Endothelial cell of umbilical vein (primary cell): ENCODE data around the gene DNASE1. TPM values are rescaled to one million over a fixed set of nuclear protein-coding genes. Genes with fewer than 3 reads are reported as not detected.

ENCODE experiments used
- BruUV-seq: library from RNA; stranded (reverse); fragments of 400-500 nt; replicated peaks from 2 replicates; lab custom pipeline; 2021; lab: Mats Ljungman, UMichigan
- CTCF ChIA-PET: fragments of 300-600, 350-600 bp; sonication (Branson Sonifier 250); formaldehyde crosslinking; loops from one replicate; lab custom pipeline; 2021; ENCODE audit warnings: antibody characterized with exemption, inconsistent platforms; lab: Charles Lee
- POLR2A ChIA-PET: fragments of 300-600, 350-600 bp; sonication (Branson Sonifier 250); formaldehyde crosslinking; loops from one replicate; lab custom pipeline; 2021; ENCODE audit warnings: antibody characterized with exemption, inconsistent platforms; lab: Charles Lee
- DNase-seq: peaks from one replicate; pipeline ENCODE4 v3.0.0-alpha.2; 2011; ENCODE audit warnings: low read depth, low spot score
- FAIRE-seq: peaks from 2 replicates; lab custom pipeline; 2011; peaks lifted over from hg19 to GRCh38; lab: Jason Lieb, UNC
- H2AFZ ChIP-seq: 2 replicates; pipeline ENCODE4 v1.6.0; 2012; ENCODE audit warnings: low read depth, low read length, control low read depth, inconsistent platforms
- H3K27ac ChIP-seq: 2 replicates; pipeline ENCODE4 v1.5.1; 2011; ENCODE audit warnings: low read depth, mild to moderate bottlenecking, control low read depth, low read length, moderate library complexity; ENCODE audit not compliant: insufficient read depth
- H3K27me3 ChIP-seq, 2 experiments: 2 replicates each; pipeline versions ENCODE4 v1.6.0 to v1.6.1; 2011; ENCODE audit warnings: low read length in 2 of 2, mixed read lengths in 1 of 2; ENCODE audit not compliant: control insufficient read depth in 2 of 2, insufficient read depth in 2 of 2
- H3K36me3 ChIP-seq, 2 experiments: 2 replicates in 1 of 2; 3 replicates in 1 of 2; pipeline ENCODE4 v1.5.1; 2011; ENCODE audit warnings: low read length in 2 of 2, mild to moderate bottlenecking in 1 of 2, moderate library complexity in 1 of 2; ENCODE audit not compliant: control insufficient read depth in 2 of 2, insufficient read depth in 2 of 2; ENCODE audit errors: extremely low read depth in 1 of 2
- H3K4me1 ChIP-seq: 3 replicates; pipeline ENCODE4 v1.5.1; 2011; ENCODE audit warnings: mild to moderate bottlenecking, low read length; ENCODE audit not compliant: control insufficient read depth, insufficient read depth; ENCODE audit errors: extremely low read depth
- H3K4me2 ChIP-seq: 2 replicates; pipeline ENCODE4 v1.6.1; 2011; ENCODE audit warnings: low read length, control low read depth, mixed read lengths; ENCODE audit not compliant: insufficient read depth
- H3K4me3 ChIP-seq, 3 experiments: fragments of 200-600 bp in 1 of 3; sonication (generic), shearing (Covaris generic) in 1 of 3; replicated peaks in 1 of 3; 2 replicates each; pipeline ENCODE4 v1.5.1; 2011 to 2016; ENCODE audit warnings: control low read depth in 3 of 3, low read length in 3 of 3, mild to moderate bottlenecking in 2 of 3, inconsistent platforms in 1 of 3, low read depth in 1 of 3, moderate library complexity in 1 of 3; ENCODE audit not compliant: insufficient read depth in 1 of 3
- H3K79me2 ChIP-seq: 2 replicates; pipeline ENCODE4 v1.6.0; 2012; ENCODE audit warnings: low read length, inconsistent platforms; ENCODE audit not compliant: control insufficient read depth, insufficient read depth
- H3K9ac ChIP-seq: replicated peaks from 2 replicates; pipeline ENCODE3; 2011; ENCODE audit warnings: low read length, control low read depth; ENCODE audit not compliant: insufficient read depth; ENCODE audit errors: extremely low read depth
- H3K9me1 ChIP-seq: replicated peaks from 3 replicates; pipeline ENCODE4 v1.6.0; 2011; ENCODE audit warnings: mild to moderate bottlenecking, low read length; ENCODE audit not compliant: control insufficient read depth, insufficient read depth; ENCODE audit errors: extremely low read depth
- H3K9me3 ChIP-seq: replicated peaks from 2 replicates; pipeline ENCODE4 v1.5.1; 2012; ENCODE audit warnings: low read length, inconsistent platforms; ENCODE audit not compliant: control insufficient read depth, insufficient read depth
- H4K20me1 ChIP-seq: replicated peaks from 2 replicates; pipeline ENCODE3; 2011; ENCODE audit warnings: mild to moderate bottlenecking, low read length; ENCODE audit not compliant: control insufficient read depth, insufficient read depth; ENCODE audit errors: extremely low read depth
- CTCF ChIP-seq, 2 donors: IDR thresholded peaks; 1 replicate in 1 of 2; 2 replicates in 1 of 2; pipeline ENCODE4 v1.5.1; 2011; ENCODE audit warnings: low read length in 2 of 2, mild to moderate bottlenecking in 2 of 2, moderate library complexity in 2 of 2, control low read depth in 1 of 2, inconsistent platforms in 1 of 2, low read depth in 1 of 2; ENCODE audit not compliant: insufficient read depth in 1 of 2; ENCODE audit errors: extremely low read depth in 1 of 2
- EZH2 ChIP-seq: IDR thresholded peaks from 2 replicates; pipeline ENCODE4 v1.6.1; 2012; ENCODE audit warnings: borderline replicate concordance, low read depth, mild to moderate bottlenecking, moderate library complexity, low read length, inconsistent platforms; ENCODE audit not compliant: severe bottlenecking
- GATA2 ChIP-seq: IDR thresholded peaks from 2 replicates; pipeline ENCODE4 v1.7.0; 2011; ENCODE audit warnings: low read depth, mild to moderate bottlenecking, moderate library complexity, mixed read lengths, low read length; ENCODE audit not compliant: insufficient read length, insufficient read depth
- JUN ChIP-seq: IDR thresholded peaks from 2 replicates; pipeline ENCODE4 v1.6.1; 2011; ENCODE audit warnings: borderline replicate concordance, low read depth; ENCODE audit not compliant: insufficient read length, insufficient read depth
- MAX ChIP-seq: IDR thresholded peaks from 2 replicates; pipeline ENCODE4 v1.6.1; 2011; ENCODE audit not compliant: insufficient read depth, insufficient read length
- MYC ChIP-seq: IDR thresholded peaks from one replicate; pipeline ENCODE4 v1.6.1; 2011; ENCODE audit warnings: mild to moderate bottlenecking, low read depth, low read length
- dilution Hi-C: fragments of 300-500 bp; cut with MboI; formaldehyde crosslinking; loops from one replicate; pipeline ENCODE4 v1.15.0; 2019; ENCODE audit warnings: low sequenced_read_pairs; ENCODE audit not compliant: extremely low pct_ligation_motif_present
- intact Hi-C: fragments of 100-400 bp; cut with micrococcal nuclease; formaldehyde crosslinking; loops from one replicate; pipeline ENCODE4 v1.10.0; 2022
- polyA plus RNA-seq, 4 experiments: library from polyadenylated mRNA; depleted of rRNA in 3 of 4; stranded (reverse) in 3 of 4; unstranded in 1 of 4; fragments of >200 nt; gene quantifications; 2 replicates each; pipeline versions ENCODE4 v1.2.1 to v1.2.3, GENCODE V29; 2011 to 2012; ENCODE audit warnings: missing spikeins in 1 of 4
- total RNA-seq: library from RNA; stranded (reverse); gene quantifications from 2 replicates; pipeline ENCODE4 v1.2.3, GENCODE V29; 2021

Gene DNASE1
- total and polyA plus RNA-seq, 2 donors (not counting 3 experiments of a cell fraction or from before 2014, with no cell fraction given), result 11.1 to 13.5 TPM

DNA sequence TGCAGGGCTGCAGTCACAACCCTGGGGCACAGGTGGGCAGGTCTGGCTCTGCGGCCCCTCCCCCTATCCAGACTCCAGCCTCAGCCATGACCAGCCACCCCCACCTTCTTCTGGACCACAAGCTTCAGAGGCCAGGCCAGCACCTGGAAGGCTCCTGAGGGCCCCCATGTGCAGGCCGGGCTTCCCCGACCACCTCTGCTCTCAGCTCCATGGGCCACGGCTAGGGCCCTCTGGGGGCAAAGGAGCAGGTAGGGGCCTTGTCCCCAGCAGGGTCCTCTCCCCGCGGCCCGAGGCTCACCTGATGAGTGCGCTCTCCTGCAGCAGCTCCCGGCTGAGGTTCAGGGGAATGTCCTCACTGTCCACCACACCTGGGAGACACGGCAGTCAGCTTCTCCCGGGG is 16.9 kb downstream of the DNASE1 start:
- TF ChIP-seq MAX (no peak), EZH2 (no peak), GATA2 (no peak), MYC (no peak), CTCF (IDR thresholded peaks at IDR 0.05; ENCODE audit: extremely low read depth in 1 of 2, insufficient read depth in 1 of 2, low read depth in 1 of 2, low read length in 2 of 2) (no peak), JUN (no peak)
- no peaks in the 10 kb centered on the region for H3K9me1 ChIP-seq
- no peak overlapping the region for H3K4me3 ChIP-seq
- no peak overlapping the region for H3K4me2 ChIP-seq
- H3K36me3 ChIP-seq, result peaks cover 2 to 17% of the 10 kb centered on the region in 2 experiments
- FAIRE-seq (no peak), DNase-seq (no peak)
- H3K27me3 ChIP-seq, result no peaks in the 10 kb centered on the region
- no peaks in the 10 kb centered on the region for H3K9me3 ChIP-seq
- H4K20me1 ChIP-seq, result no peaks in the 10 kb centered on the region
- CTCF ChIA-PET, result no interaction called here
- H3K27ac ChIP-seq, result no peak overlapping the region
- no peaks in the 10 kb centered on the region for H3K79me2 ChIP-seq
- BruUV-seq, result no TSS peak
- dilution Hi-C loops (no loop called here), intact Hi-C loops (no loop called here)
- no peak overlapping the region for H2AFZ ChIP-seq
- peaks cover 2% of the 10 kb centered on the region for H3K4me1 ChIP-seq
- no peak overlapping the region for H3K9ac ChIP-seq
- POLR2A ChIA-PET, result no interaction called here
